GM12872 (cell line): ENCODE results near the gene LRIG1.

ENCODE experiments used
- CTCF ChIP-seq: IDR thresholded peaks from 3 replicates; pipeline ENCODE4 v1.5.1; 2011; ENCODE audit warnings: low read depth, mild to moderate bottlenecking, low read length, moderate library complexity; ENCODE audit not compliant: insufficient read depth

The LRIG1 gene

GRCh38 chr3:66480666-66481065, 20.2 kb downstream of the LRIG1 start:
- no peak for TF ChIP-seq CTCF

- no peak for TF ChIP-seq CTCF
Measured at GRCh38 chr3:66479532-66479947, 21.3 kb downstream of the LRIG1 start.

- no peak for TF ChIP-seq CTCF
Measured at GRCh38 chr3:66478960-66479359, 21.9 kb downstream of the LRIG1 start.

- TF ChIP-seq CTCF, result no peak
Measured at GRCh38 chr3:66477856-66478255, 23.0 kb downstream of the LRIG1 start.

GRCh38 chr3:66476852-66477381, 23.9 kb downstream of the LRIG1 start:
- TF ChIP-seq CTCF, result no peak

GRCh38 chr3:66475386-66476020, 25.3 kb downstream of the LRIG1 start:
- TF ChIP-seq CTCF, result no peak

- no peak for TF ChIP-seq CTCF
Measured at GRCh38 chr3:66473692-66474091, 27.1 kb downstream of the LRIG1 start.
